Measurements from ENCODE around the gene ANKRD13C.

ANKRD13C gene

DNA sequence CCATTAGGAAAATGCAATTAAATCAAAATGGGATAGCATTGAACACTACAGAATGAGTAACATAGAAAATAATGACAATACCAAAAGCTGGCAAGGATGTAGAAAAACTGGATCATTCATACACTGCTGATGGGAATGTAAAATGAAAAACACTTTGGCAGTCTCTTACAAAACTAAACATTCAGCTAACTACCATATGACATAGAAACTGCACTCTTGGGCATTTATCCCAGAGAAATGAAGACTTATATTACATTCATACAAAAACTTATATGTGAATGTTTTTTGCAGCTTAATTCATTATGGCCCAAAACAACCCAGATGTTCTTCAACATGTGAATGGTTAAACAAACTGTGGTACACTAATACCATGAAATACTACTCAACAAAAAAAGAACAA lies 66.4 kb downstream of the ANKRD13C start:
- DNase-seq = no peak

DNA sequence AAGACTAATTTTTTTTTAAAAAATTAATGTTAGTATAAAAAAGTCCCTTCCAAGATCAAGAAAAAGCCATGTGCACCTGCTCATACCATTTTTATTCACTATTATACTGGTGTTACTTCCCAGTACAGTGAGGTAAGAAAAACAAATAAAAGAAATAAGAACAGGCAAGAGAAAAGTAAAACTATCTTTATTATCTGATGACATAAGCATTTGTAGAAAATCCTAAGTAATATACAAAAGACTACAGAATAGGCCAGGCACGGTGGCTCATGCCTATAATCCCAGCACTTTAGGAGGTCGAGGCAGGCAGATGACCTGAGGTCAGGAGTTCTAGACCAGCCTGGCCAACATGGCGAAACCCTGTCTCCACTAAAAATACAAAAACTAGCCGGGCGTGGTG lies 68.1 kb downstream of the ANKRD13C start:
- DNase-seq = no peak

DNA sequence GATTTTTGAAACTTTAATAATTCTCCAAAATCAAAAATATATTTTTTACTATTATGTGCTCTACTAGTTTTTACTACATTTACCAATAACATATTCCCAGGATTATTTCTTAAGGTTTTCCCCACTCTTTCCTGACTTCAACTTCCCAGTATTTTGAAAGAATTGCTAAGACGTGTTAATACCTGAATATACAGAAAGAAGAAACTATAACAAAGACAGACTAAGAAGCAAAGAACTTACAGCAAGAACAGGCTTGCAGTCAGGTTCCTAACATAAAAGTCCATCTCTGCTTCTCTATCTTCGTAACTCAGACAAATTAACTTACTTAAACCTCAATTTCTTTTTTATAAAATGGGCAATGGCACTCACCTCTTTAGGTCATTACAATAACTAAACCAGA lies 70.2 kb downstream of the ANKRD13C start:
- no peak for DNase-seq

DNA sequence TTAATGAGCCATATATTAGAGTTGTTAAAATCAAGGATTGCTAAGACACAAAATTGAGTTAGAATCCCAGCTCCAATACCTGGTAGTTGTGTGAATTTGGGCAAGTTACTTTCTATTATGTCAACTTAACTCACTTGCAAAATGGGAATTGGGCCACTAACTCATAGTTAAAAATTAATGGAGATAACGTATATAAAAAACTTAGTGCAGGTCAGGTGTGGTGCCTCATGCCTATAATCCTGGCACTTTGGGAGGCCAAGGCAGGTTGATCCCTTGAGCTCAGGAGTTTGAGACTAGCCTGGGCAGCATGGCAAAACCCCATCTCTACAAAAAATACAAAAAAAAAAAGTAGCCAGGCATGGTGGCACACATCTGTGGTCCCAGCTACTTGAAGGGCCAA lies 75.8 kb downstream of the ANKRD13C start:
- no peak for DNase-seq

DNA sequence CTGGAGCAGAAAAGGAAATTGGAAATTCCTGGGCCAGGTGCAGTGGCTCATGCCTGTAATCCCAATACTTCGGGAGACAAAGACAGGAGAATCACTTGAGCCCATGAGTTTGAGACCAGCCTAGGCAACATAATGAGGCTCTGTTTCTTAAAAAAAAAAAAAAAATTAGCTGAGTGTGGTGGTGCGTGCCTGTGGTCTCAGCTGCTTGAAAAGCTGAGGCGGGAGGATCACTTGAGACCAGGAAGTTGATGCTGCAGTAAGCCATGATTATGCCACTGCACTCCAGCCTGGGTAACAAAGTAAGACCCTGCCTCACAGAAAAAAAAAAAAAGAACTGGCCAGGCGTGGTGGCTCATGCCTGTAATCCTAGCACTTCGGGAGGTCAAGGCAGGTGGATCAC lies 76.6 kb downstream of the ANKRD13C start:
- DNase-seq = no peak

DNA sequence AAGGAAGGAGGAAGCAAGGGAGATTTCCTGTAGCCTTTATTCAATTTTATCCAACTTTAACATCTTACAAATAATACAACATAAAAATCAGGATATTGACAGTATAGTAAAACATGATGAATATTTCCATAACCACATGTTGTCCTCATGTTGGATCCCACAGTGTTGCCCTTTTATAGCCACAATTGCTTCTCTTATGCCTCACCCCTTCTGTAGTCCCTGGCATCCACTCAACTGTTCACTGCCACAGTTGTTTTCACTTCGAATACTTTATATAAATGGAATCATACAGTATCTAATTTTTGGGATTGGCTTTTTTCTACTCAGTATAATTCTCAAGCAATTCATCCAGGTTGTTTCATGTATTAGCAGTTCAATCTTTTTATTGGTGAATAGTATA lies 88.6 kb downstream of the ANKRD13C start:
- DNase-seq = no peak

DNA sequence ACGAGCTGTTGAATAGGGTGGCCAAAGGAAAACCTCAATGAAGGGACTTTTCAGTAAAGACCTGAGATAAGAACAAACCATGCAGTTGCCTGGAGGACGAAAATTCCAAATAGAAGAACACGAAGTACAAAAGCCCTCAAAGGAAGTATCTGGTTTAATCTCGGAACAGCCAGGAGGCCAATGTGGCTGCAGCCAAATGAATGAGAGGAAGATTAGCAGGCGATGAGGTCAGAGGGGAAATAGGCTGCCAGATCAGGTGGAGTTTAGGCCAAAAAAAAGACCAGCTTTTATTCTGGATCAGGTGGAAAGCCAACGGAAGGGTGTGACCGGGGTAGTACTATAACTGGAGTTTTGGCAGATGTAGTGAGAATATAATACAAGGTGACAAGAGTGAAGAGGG lies 89.7 kb downstream of the ANKRD13C start:
- DNase-seq = no peak

DNA sequence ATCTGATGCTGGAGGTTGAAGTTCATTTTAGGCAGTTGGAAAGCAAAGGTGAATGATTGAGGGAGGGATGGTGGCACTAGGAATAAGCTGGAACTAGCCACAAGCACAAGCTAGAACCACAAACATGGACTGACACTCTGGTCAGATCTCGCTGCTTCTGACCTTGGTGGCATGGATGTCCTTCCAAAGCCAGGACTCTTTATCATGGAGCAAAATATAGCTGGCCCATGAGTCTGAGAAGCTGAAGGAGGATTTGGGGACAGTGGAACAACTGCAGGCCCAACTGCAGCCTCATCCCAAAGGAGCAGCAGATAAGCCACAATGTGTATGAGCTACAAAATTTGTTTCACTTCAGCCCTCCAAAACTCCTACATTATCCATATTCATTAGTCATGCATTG lies 97.9 kb downstream of the ANKRD13C start:
- no peak for DNase-seq

DNA sequence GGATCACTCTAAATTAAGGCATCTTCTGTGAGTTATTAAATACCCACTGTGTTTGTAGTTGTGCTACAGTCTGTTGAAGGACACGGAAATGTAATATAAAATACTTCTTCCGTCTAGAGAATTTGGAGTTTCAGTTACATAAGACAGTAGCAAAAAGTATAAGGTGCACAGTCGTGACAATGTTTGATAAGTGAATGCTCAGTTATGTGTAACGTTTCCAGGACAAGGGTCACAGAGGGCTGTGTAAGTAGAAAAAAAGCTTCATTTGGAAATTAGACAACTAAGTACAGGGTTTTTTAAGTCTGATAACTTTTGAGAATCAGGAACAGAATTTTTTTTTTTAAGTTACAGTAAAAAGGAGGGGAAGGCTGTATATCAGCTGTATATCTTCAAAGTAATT lies 105.8 kb downstream of the ANKRD13C start:
- DNase-seq = no peak

DNA sequence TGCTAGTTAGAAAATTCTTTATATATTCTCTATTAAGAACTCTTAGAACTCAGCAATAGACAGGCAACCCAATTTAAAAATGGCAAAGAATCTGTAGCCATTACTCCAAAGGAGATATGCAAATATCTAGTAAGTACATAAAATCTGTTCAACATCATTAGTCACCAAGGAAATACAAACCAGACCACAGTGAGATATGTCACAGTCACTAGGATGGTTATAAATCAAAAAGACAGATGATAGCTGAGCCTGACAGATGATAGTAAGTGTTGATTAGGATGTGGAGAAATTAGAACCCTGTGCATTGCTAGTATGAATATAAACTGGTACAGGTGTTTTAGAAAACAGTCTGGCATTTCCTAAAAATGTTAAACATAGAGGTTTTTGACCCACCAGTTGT lies 106.8 kb downstream of the ANKRD13C start:
- no peak for DNase-seq

DNA sequence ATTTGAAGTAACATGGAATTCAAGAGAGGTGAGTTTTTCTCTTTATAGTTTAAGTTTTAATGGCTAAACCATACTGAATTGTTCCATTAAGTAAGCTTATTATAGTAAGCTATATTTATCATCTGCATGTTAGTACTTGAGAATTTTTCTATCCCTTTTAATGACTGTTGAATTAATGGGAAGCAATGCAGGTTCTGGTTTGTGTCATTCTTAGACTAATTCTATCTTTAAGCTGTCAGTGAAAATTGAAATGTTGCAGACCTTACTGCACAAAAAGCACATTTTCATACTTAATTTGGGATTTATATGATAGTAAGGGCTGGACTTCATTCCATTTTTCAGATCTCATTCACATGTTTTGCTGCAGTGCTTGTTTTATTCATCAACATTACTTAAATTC lies 107.4 kb downstream of the ANKRD13C start:
- no peak for DNase-seq

DNA sequence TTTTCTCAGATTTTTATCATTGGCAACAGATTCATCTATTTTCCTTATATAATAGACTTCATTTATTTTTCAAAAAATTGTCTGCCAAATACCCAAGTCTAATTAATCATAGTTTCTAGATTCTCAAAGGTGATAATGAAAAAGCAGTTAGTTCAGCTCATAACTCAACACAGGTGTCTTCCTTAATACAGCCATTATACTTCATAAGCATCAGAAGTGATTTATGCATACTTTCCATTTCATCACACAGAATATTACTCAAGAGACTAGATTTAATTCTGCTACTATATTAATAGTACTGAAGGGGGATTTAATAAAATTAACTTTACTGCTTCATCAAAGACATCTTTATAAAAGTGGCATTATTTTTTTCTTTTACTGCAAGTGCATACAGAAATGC lies 114.6 kb downstream of the ANKRD13C start:
- no peak for DNase-seq

DNA sequence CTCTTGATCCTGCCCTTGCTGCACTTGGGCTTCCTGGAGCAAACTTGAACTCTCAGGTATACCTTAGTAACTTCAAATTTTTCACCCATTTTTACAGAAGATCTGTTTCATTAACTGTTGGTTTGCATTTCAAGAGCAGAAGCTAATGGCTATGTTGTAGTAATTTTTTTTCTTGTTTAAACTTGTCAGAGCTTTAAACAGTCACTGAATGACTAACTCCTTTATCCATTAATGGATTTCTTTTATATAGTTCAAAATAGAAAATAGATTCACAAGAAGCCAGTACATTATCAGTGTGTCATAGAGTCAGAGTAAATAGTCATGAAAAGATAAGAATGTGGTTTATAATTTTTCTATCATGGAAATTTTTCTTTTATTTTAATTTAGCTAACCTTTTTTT lies 119.8 kb downstream of the ANKRD13C start:
- DNase-seq = no peak

DNA sequence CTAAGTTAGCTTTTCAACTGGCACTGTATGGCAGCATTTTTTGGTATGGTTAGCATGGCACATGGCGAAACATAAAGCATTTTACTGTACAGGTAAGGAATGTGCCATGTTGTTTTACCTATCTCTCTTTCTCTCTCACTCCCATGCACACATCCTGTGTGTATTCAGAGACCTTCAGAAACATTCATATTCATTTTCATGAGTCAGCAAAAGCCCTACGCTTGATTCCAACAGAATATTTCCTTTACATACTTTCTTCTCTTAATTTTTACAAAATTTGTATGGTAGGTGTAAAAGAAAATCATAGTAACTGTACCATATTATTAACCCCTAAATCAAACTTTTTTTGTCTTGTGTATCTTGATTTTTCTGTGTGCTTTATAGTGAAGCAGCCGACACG lies 123.0 kb downstream of the ANKRD13C start:
- no peak for DNase-seq

DNA sequence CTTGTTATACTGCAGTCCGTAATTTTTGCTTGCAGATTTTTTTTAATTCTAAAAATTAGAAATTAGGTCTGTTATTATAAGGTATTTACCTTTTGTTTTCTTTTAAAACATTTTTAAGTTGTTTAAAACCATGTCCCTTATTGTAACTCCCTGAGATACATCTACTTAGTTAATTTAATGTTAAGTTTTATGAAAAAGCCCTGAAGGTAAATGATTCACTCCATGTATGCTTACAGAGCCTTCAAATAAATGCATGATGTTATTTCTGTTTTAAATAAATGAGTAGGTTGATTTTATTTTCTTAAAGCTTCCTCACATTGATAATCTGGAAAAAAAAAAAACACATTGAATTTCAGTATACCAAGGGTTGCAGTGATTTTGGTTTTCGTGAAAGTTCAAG lies 125.9 kb downstream of the ANKRD13C start:
- no peak for DNase-seq

DNA sequence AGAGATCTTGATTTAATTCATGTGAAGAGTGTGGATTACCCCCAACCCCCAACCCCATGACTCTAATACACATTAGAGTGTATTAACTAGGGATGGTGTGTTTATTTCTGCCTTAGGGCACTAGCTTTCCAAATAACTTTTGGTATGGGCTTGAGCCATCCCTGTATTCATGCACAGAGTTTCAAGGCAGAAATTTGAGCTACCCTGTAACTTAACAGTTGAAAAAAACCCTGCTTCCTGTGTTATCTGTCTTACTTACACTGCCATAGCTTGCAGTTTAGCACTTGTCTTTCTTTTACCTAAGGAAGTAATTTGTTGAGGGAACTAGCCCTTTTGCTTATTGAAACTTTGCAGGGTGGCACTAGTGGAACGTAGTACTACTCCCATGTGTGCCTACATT lies 127.1 kb downstream of the ANKRD13C start:
- no peak for DNase-seq

DNA sequence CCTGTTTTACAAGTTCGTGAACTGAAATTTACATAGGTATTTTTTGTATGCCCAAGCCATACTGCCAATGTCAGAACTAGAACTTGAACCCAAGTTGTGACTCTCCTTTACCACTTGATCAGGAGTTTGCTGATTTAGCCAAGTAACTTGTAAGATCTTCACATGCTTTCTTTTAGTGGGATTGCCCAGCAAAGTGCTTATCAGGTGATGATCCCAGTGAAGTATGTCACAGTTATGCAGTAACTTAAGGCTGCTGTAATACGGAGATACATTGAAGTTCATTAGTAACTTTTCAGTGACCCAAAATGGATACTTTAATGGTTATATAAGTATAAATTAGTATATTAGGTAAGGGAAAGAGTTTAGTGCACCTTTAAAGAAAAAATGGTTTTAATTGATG lies 129.6 kb downstream of the ANKRD13C start:
- no peak for DNase-seq

DNA sequence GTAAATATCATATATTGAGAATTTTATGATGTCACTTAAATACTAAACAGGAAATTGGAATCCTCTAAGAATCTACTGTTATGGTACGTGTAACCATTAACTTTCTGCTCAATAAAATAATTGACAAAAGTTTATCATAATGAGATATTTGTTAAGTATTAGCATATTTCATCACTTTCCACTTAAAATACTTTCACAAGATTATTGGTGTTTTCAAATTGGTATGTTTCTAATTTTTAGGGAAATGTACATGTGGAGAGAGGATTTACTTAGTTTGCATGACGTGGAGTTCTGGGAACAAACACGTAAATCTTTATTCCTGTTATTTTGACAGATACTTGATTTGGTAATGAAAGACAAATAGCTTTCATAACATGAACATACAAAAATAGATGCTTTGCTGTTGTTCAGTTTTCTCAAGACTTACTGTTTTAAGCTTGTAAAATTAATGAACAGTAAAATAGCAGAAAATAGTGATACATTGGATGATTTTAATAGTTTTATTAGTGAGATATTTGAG lies 131.7 kb downstream of the ANKRD13C start:
- DNase-seq = no peak

DNA sequence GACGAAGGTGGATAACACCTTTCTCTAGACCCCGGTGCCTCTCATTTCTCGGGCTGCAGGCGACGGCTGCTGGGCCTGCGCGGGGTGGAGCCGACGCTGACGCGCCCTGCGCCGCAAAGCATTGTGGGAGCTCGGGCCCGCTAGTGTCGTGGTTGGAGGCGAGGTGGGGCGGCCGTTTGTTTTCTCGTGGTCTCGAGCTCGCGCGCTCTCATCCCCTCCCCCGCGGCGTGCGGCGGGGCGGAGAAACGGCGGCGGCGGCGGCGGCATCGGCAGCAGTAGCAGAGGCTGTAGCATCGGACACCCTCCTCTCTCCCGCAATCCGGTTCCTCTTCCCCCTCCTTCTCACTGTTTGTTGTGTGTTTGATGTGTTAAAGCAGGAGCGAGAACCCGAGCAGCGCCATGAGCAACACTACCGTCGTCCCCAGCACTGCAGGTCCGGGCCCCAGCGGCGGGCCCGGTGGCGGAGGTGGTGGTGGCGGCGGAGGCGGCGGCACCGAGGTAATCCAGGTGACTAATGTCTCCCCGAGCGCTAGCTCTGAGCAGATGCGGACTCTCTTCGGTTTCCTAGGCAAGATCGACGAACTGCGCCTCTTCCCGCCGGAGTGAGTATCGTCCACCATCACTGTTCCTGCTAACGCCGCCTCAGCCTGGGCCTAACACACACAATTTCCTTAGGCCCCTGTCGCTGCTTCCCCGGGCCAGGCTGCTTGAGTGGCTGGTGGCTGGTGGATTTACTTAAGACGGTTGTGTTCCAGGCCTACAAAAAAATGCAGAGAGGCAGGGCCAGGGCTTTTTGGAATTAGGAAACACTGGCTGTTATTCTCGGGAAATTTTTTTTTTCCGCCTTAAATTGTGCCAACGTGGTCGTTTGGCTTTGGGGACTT lies 133.0 kb downstream of the ANKRD13C start, which contains the start of gene SRSF11:
Gene SRSF11 (plus strand): TSS at position 143 of the 884 bp plus-strand sequence. CDS start 257 bp downstream, at position 400.
- peak; percentile 80 for DNase-seq

DNA sequence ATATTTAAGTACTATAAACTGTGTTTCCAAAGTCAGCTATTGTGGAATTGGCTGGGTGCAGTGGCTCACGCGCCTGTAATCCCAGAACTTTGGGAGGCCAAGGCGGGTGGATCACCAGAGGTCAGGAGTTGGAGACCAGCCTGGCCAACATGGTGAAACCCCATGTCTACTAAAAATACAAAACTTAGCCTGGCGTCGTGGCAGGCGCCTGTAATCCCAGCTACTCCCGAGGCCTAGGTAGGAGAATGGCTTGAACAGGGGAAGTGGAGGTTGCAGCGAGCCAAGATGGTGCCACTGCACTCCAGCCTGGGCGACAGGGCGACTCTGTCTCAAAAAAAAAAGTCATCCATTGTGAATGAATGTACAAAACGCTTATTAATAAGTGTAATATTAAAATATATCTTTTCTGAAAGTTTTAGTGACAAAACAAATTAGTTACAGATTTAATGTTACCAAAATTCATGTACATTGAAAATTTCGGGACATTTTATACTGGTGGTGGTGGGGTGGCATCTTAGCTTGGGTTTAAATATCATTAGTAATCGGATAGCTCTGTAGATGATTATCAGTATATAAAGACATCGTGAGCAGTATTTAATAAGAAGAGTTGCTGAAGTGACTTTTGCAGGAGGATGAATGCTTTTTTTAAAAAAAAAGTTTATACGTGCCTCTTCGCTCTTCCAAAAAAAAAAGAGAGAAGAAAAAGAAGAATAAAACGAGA lies 133.8 kb downstream of the ANKRD13C start:
- DNase-seq = no peak

DNA sequence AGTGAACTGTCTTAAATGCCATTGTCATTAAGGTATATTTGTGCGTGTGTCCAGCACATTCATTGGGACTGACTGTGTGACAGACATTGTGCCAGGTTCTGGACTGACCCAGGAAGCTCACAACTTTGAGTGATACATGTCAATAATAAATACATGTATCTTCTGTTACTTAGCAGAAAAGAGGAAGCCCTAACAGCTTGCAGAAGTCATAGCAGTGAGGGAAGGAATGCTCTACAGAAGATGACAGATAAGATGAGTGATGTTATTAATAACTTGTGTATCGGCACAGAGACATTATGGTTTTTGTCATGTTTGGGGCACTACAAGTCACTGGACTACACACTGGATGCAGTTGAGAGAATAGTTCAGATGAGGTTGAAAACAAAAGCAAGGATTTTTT lies 134.5 kb downstream of the ANKRD13C start:
- DNase-seq = no peak

DNA sequence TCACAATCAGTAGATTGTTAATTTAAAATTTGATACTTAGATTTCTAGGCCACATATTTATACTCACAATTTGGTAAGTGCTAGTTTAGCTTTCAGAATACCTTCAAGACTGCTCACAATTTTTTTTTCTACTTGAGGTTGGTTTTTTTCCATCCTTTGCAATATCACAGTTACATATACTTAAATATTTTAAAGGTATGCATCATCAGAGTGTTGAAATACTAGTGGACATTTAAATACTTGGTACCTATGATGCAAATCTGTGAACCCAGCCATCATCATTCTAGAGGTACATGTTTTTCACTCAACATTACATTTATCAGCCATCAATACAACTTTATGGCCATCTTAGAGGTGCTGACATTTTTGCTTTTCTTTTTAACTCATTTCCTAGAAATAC lies 143.0 kb downstream of the ANKRD13C start:
- no peak for DNase-seq

DNA sequence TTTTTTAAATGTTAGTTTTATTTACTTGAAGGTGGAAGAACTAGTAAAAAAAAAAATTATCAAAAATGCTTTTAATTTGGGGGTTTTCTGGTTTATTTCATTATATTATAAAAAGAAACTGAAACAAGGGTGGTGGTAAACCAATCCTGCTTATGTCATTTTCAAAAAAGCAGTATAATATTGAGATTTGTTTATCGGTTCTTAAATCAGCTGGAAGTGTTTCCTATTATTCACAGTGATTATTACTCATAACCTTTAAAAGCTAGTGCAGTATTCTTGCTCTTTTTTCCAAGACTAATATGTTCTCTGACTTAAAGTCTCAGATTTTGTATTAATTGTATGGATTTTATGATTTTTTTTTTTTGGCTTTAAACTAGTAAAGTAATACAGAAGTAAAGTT lies 143.7 kb downstream of the ANKRD13C start:
- DNase-seq = no peak

Measured in DMS 273 treated with DMSO at 0.1 percent for 48 hours (cell line).